H1 (cell line): ENCODE measurements around the gene CTXN2. TPM values are rescaled to one million over a fixed set of nuclear protein-coding genes. Genes with fewer than 3 reads are reported as not detected.

ENCODE experiments used
- CBX5 ChIP-seq: fragments of 300-800, 300-1000 bp; sonication (generic); IDR thresholded peaks from 2 replicates; pipeline ENCODE4 v1.7.1; 2016; ENCODE audit warnings: antibody characterized with exemption, low read length, low read depth
- FOSL1 ChIP-seq: IDR thresholded peaks from 2 replicates; pipeline ENCODE4 v1.6.1; 2011; ENCODE audit warnings: mild to moderate bottlenecking, low read depth, low read length, moderate library complexity; ENCODE audit not compliant: insufficient read depth
- HDAC2 ChIP-seq, 2 experiments: fragments of 300-600 bp in 1 of 2; sonication (generic) in 1 of 2; IDR thresholded peaks; 2 replicates each; pipeline ENCODE4 v1.6.1; 2011 to 2012; ENCODE audit warnings: low read depth in 2 of 2, low read length in 2 of 2, mild to moderate bottlenecking in 2 of 2, moderate library complexity in 2 of 2, borderline replicate concordance in 1 of 2, inconsistent platforms in 1 of 2
- RAD21 ChIP-seq, 2 experiments: IDR thresholded peaks in 1 of 2; conservative IDR thresholded peaks in 1 of 2; 2 replicates each; pipeline ENCODE4 v1.6.1; 2011; ENCODE audit warnings: low read depth in 2 of 2, low read length in 2 of 2, improper control_type of control experiment in 1 of 2, inconsistent platforms in 1 of 2, mild to moderate bottlenecking in 1 of 2, moderate library complexity in 1 of 2
- SIN3A ChIP-seq, 2 experiments: IDR thresholded peaks in 1 of 2; conservative IDR thresholded peaks in 1 of 2; 2 replicates each; pipeline ENCODE4 v1.6.1; 2011 to 2012; ENCODE audit warnings: low read length in 2 of 2, improper control_type of control experiment in 1 of 2, low read depth in 1 of 2, mild to moderate bottlenecking in 1 of 2
- SIX5 ChIP-seq: IDR thresholded peaks from 2 replicates; pipeline ENCODE4 v1.6.1; 2011; ENCODE audit warnings: mild to moderate bottlenecking, low read depth, low read length
- SP4 ChIP-seq: IDR thresholded peaks from 2 replicates; pipeline ENCODE4 v1.6.1; 2012; ENCODE audit warnings: low read length, inconsistent platforms
- polyA plus RNA-seq, 7 experiments: library from polyadenylated mRNA; depleted of rRNA in 3 of 7; stranded (reverse) in 5 of 7; unstranded in 2 of 7; fragments of >200 nt in 5 of 7; fragments of 200-250 nt in 2 of 7; gene quantifications; 1 replicate in 5 of 7; 2 replicates in 1 of 7; 4 replicates in 1 of 7; pipeline versions ENCODE4 v1.2.1 to v1.2.3, GENCODE V29; 2011 to 2013; ENCODE audit warnings: missing spikeins in 2 of 7, mixed read lengths in 2 of 7
- total RNA-seq: library from RNA; stranded (reverse); fragmentation: NEBNext Ultra II Directional; extraction: Animal tissue kit (Norgen Biotek cat#: 25700); gene quantifications from 2 replicates; pipeline ENCODE4 v1.2.1, GENCODE V29; 2021
- TF ChIP-seq, protein P1 (sequence below): fragments of 300-600 bp; sonication (generic); IDR thresholded peaks from 2 replicates; pipeline ENCODE4 v1.7.1; 2012; ENCODE audit warnings: low read length, moderate library complexity, mild to moderate bottlenecking, inconsistent platforms; ENCODE audit not compliant: insufficient replicate concordance
- TF ChIP-seq, protein P2 (sequence below): IDR thresholded peaks from 2 replicates; pipeline ENCODE4 v1.6.1; 2011; ENCODE audit warnings: low read length, improper control_type of control experiment

Gene CTXN2
- total and polyA plus RNA-seq, 2 of the 8 experiments (the other 6 are each of a cell fraction or from before 2014, with no cell fraction given): 0.08 TPM; not detected in 1

DNA sequence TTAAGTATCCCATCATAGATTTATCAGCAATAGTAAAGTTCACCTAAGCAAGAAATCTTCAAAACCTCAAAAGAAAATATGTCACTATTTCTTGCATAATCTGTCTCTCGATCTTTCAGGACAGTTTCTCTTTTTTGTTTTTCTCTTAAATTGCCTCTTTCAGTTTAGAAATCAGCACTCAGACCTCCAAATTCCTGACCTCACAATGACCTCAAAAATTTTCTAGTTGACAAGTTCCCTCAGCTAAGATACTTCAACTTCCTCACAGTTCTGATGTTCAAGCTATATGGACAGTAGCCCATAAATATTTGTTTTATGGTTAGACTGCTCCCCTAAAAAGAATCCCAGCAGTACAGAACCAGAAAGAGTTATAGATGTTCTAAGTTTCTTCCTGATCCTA lies 46.6 kb upstream of the CTXN2 start (continued):
- TF ChIP-seq, protein P1, sequence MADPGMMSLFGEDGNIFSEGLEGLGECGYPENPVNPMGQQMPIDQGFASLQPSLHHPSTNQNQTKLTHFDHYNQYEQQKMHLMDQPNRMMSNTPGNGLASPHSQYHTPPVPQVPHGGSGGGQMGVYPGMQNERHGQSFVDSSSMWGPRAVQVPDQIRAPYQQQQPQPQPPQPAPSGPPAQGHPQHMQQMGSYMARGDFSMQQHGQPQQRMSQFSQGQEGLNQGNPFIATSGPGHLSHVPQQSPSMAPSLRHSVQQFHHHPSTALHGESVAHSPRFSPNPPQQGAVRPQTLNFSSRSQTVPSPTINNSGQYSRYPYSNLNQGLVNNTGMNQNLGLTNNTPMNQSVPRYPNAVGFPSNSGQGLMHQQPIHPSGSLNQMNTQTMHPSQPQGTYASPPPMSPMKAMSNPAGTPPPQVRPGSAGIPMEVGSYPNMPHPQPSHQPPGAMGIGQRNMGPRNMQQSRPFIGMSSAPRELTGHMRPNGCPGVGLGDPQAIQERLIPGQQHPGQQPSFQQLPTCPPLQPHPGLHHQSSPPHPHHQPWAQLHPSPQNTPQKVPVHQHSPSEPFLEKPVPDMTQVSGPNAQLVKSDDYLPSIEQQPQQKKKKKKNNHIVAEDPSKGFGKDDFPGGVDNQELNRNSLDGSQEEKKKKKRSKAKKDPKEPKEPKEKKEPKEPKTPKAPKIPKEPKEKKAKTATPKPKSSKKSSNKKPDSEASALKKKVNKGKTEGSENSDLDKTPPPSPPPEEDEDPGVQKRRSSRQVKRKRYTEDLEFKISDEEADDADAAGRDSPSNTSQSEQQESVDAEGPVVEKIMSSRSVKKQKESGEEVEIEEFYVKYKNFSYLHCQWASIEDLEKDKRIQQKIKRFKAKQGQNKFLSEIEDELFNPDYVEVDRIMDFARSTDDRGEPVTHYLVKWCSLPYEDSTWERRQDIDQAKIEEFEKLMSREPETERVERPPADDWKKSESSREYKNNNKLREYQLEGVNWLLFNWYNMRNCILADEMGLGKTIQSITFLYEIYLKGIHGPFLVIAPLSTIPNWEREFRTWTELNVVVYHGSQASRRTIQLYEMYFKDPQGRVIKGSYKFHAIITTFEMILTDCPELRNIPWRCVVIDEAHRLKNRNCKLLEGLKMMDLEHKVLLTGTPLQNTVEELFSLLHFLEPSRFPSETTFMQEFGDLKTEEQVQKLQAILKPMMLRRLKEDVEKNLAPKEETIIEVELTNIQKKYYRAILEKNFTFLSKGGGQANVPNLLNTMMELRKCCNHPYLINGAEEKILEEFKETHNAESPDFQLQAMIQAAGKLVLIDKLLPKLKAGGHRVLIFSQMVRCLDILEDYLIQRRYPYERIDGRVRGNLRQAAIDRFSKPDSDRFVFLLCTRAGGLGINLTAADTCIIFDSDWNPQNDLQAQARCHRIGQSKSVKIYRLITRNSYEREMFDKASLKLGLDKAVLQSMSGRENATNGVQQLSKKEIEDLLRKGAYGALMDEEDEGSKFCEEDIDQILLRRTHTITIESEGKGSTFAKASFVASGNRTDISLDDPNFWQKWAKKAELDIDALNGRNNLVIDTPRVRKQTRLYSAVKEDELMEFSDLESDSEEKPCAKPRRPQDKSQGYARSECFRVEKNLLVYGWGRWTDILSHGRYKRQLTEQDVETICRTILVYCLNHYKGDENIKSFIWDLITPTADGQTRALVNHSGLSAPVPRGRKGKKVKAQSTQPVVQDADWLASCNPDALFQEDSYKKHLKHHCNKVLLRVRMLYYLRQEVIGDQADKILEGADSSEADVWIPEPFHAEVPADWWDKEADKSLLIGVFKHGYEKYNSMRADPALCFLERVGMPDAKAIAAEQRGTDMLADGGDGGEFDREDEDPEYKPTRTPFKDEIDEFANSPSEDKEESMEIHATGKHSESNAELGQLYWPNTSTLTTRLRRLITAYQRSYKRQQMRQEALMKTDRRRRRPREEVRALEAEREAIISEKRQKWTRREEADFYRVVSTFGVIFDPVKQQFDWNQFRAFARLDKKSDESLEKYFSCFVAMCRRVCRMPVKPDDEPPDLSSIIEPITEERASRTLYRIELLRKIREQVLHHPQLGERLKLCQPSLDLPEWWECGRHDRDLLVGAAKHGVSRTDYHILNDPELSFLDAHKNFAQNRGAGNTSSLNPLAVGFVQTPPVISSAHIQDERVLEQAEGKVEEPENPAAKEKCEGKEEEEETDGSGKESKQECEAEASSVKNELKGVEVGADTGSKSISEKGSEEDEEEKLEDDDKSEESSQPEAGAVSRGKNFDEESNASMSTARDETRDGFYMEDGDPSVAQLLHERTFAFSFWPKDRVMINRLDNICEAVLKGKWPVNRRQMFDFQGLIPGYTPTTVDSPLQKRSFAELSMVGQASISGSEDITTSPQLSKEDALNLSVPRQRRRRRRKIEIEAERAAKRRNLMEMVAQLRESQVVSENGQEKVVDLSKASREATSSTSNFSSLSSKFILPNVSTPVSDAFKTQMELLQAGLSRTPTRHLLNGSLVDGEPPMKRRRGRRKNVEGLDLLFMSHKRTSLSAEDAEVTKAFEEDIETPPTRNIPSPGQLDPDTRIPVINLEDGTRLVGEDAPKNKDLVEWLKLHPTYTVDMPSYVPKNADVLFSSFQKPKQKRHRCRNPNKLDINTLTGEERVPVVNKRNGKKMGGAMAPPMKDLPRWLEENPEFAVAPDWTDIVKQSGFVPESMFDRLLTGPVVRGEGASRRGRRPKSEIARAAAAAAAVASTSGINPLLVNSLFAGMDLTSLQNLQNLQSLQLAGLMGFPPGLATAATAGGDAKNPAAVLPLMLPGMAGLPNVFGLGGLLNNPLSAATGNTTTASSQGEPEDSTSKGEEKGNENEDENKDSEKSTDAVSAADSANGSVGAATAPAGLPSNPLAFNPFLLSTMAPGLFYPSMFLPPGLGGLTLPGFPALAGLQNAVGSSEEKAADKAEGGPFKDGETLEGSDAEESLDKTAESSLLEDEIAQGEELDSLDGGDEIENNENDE: no peak
- TF ChIP-seq, protein P2, sequence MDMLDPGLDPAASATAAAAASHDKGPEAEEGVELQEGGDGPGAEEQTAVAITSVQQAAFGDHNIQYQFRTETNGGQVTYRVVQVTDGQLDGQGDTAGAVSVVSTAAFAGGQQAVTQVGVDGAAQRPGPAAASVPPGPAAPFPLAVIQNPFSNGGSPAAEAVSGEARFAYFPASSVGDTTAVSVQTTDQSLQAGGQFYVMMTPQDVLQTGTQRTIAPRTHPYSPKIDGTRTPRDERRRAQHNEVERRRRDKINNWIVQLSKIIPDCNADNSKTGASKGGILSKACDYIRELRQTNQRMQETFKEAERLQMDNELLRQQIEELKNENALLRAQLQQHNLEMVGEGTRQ: no peak
- TF ChIP-seq FOSL1 (no peak), SIX5 (no peak), HDAC2 (IDR thresholded peaks at IDR 0.05; ENCODE audit: borderline replicate concordance in 1 of 2, low read depth in 2 of 2, low read length in 2 of 2) (no peak), SP4 (no peak), RAD21 (IDR thresholded peaks at IDR 0.05 in 1 of 2, conservative IDR thresholded peaks at IDR 0.05 in 1 of 2; ENCODE audit: low read depth in 2 of 2, low read length in 2 of 2) (no peak), SIN3A (conservative IDR thresholded peaks at IDR 0.05 in 1 of 2, IDR thresholded peaks at IDR 0.05 in 1 of 2; ENCODE audit: low read depth in 1 of 2, low read length in 2 of 2) (no peak), CBX5 (no peak)
